ENCODE results near the gene OR10H3.

DNA sequence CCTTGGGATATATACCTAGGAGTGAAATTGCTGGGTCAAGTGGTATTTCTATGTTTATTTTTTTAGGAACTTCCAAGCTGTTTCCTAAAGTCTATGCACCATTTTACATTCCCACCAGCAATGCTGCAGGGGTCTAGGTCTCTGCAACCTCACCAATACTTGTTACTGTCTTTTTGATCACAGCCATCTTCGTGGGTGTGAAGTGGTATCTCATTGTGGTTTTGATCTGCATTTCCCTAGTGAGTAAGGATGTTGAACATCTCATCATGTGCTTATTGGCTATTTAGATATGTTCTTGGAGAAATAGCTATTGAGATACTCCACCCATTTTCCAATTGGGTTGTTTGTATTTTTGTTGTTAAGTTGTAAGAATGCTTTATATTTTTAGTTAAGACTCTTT, 7.2 kb upstream of the OR10H3 start:
- TF ChIP-seq, protein P1, sequence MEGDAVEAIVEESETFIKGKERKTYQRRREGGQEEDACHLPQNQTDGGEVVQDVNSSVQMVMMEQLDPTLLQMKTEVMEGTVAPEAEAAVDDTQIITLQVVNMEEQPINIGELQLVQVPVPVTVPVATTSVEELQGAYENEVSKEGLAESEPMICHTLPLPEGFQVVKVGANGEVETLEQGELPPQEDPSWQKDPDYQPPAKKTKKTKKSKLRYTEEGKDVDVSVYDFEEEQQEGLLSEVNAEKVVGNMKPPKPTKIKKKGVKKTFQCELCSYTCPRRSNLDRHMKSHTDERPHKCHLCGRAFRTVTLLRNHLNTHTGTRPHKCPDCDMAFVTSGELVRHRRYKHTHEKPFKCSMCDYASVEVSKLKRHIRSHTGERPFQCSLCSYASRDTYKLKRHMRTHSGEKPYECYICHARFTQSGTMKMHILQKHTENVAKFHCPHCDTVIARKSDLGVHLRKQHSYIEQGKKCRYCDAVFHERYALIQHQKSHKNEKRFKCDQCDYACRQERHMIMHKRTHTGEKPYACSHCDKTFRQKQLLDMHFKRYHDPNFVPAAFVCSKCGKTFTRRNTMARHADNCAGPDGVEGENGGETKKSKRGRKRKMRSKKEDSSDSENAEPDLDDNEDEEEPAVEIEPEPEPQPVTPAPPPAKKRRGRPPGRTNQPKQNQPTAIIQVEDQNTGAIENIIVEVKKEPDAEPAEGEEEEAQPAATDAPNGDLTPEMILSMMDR (CRISPR knock-in tag; IDR thresholded peaks at IDR 0.05): no peak
- TF ChIP-seq, protein P2, sequence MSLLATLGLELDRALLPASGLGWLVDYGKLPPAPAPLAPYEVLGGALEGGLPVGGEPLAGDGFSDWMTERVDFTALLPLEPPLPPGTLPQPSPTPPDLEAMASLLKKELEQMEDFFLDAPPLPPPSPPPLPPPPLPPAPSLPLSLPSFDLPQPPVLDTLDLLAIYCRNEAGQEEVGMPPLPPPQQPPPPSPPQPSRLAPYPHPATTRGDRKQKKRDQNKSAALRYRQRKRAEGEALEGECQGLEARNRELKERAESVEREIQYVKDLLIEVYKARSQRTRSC (CRISPR knock-in tag; IDR thresholded peaks at IDR 0.05; ENCODE audit: low read depth): no peak
- TF ChIP-seq SMAD1 (CRISPR knock-in tag; IDR thresholded peaks at IDR 0.05; ENCODE audit: borderline replicate concordance, low read depth) (no peak), CEBPB (IDR thresholded peaks at IDR 0.05; ENCODE audit: borderline replicate concordance, low read depth, low read length) (no peak), BRCA1 (CRISPR knock-in tag; IDR thresholded peaks at IDR 0.05) (no peak), HCFC1 (IDR thresholded peaks at IDR 0.05; ENCODE audit: low read depth, low read length) (no peak), NR3C1 (CRISPR knock-in tag; IDR thresholded peaks at IDR 0.05) (no peak), POLR2A (IDR thresholded peaks at IDR 0.05; ENCODE audit: insufficient read depth in 1 of 2, low read depth in 2 of 2, low read length in 2 of 2) (no peak), POLR2AphosphoS5 (IDR thresholded peaks at IDR 0.05; ENCODE audit: low read depth, low read length) (no peak), PHF8 (CRISPR knock-in tag; IDR thresholded peaks at IDR 0.05) (no peak), CREB1 (IDR thresholded peaks at IDR 0.05) (no peak), CREB1 (CRISPR knock-in tag; IDR thresholded peaks at IDR 0.05) (no peak), ZNF253 (CRISPR knock-in tag; IDR thresholded peaks at IDR 0.05; ENCODE audit: borderline replicate concordance) (no peak), THAP11 (CRISPR knock-in tag; IDR thresholded peaks at IDR 0.05) (no peak)
- TF ChIP-seq, protein P3, sequence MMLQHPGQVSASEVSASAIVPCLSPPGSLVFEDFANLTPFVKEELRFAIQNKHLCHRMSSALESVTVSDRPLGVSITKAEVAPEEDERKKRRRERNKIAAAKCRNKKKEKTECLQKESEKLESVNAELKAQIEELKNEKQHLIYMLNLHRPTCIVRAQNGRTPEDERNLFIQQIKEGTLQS (CRISPR knock-in tag; IDR thresholded peaks at IDR 0.05): no peak
